ENCODE measurements around the gene UNC13B.

The UNC13B gene

GRCh38 chr9:35452481-35452880 is 290.7 kb downstream of the UNC13B start:
- no peak for DNase-seq

GRCh38 chr9:35453786-35454185 is 292.0 kb downstream of the UNC13B start:
- DNase-seq, result no peak
